ENCODE data around the gene IQGAP2.
"Not testable (repeated sequence)": the region's sequence is repeated elsewhere in the genome, so short reads cannot be mapped to it uniquely, and the experiment has no call there.

IQGAP2 gene

DNA sequence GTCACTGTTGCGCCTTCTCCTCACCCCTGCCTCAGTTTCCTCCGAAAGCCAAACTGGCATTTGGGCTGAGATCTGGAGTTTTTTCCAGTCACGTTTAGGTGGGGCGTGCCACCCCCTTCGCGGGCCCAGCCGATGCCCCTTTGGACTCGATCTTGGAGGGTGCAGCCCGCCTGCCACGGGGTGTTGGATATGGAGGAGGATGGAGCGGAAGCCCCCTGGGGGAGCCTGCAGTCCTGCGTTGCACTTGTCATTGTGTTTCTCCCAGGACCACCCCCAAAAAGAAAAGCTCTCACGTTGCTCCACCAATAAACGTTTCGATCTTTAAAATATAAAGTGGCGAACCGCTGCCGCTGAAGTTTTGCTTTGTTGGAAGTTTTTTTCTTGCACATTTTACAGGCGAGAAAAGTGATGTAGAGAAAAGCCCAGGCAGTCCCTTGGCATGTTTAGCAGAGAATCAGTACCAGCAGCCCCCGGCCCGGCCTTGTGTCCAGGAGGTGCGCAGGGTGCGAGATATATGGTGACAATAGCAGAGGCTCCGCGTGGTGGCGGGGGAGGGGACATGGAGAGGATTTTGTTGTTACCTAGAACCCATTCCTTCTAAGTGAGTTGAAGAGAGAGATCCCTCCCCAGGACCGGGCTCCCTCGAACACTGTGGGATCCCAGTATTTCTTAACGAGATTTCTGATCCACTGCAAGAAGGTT lies 313.5 kb downstream of the IQGAP2 start:
- no peak for DNase-seq (ENCODE audit: low spot score)

DNA sequence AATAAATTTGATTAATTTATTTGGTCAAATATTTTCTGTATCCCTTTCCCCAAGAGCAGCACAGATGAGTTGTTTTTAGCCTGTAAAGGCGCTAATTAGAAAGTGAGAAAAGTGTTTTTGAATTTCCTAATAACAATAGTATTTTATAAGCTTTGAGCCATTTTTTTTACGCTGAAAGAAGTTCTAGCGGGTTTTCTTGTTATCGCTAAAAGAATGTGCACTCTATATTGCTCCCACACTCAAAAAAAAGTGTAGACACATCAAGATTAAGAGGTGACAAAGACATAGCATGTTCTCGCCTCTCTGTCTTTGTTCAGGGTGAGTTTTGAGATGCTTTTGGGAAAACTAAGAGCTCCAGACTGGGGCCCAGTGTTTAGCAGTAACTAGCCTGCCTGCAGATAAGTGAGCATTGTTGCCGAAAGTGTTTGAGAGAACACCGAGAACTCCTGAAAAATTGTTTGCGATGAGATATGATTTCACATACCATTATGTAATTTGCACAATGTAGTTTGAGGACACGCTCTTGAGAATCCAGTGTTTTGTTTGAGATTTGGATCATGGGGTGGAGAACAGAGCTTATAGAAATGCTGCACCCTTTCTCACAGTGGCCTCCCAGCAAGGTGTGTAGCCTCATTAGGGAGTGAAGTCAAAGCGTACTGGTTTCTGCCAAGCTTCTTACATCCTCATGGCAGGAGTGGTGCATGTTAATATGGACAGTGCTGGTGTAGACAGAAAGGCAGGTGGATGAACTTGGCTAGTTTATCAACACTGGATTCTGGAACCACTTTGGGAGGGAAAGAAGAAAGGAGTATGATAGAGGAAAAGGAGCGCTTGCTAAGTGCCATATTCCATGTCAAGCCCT lies 314.4 kb downstream of the IQGAP2 start:
- no peak for DNase-seq (ENCODE audit: low spot score)

- DNase-seq (ENCODE audit: low spot score) = no peak
Measured at GRCh38 chr5:76718381-76718832, 315.3 kb downstream of the IQGAP2 start.

DNA sequence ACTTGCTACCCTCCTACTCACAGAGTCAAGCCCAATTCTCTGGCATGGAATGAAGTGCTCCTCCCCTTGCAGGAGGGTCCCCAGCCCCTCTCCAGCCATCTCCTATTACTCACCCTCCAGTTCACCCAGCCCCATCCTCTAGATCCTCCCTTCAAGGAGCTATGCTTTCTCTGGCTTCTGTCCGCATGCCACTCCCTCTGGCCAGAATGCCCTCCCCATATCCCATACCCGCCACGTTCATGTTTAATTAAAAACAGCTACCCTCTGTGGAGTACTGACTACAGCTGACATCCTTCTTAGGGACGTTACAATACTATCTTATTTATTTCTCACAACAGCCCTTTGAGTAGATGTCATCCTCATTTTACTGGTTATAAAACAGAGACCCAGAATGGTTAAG lies 315.8 kb downstream of the IQGAP2 start:
- DNase-seq (ENCODE audit: low spot score) = no peak

GRCh38 chr5:76720988-76721569 lies 318.0 kb downstream of the IQGAP2 start:
- no peak for DNase-seq (ENCODE audit: low spot score)

GRCh38 chr5:76723266-76723665 lies 320.2 kb downstream of the IQGAP2 start:
- DNase-seq (ENCODE audit: low spot score) = no peak

GRCh38 chr5:76723906-76724305 lies 320.8 kb downstream of the IQGAP2 start:
- no peak for DNase-seq (ENCODE audit: low spot score)

- no peak for DNase-seq (ENCODE audit: low spot score)
Measured at GRCh38 chr5:76724871-76725270, 321.8 kb downstream of the IQGAP2 start.

DNA sequence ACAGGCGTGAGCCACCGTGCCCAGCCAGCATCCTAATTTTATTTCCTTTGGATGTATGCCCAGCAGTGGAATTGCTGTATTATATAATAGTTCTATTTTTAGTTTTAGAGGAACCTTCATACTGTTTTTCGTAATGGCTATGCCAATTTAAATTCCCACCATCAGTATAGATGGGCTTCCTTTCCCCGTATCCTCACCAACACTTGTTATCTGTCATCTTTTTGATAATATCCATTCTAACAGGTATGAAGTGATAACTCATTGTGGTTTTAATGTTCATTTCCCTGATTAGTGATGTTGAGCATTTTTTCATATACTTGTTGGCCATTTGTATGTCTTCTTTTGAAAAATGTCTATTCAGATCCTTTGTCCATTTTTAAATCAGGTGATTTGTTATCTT lies 325.9 kb downstream of the IQGAP2 start:
- no peak for DNase-seq (ENCODE audit: low spot score)

DNA sequence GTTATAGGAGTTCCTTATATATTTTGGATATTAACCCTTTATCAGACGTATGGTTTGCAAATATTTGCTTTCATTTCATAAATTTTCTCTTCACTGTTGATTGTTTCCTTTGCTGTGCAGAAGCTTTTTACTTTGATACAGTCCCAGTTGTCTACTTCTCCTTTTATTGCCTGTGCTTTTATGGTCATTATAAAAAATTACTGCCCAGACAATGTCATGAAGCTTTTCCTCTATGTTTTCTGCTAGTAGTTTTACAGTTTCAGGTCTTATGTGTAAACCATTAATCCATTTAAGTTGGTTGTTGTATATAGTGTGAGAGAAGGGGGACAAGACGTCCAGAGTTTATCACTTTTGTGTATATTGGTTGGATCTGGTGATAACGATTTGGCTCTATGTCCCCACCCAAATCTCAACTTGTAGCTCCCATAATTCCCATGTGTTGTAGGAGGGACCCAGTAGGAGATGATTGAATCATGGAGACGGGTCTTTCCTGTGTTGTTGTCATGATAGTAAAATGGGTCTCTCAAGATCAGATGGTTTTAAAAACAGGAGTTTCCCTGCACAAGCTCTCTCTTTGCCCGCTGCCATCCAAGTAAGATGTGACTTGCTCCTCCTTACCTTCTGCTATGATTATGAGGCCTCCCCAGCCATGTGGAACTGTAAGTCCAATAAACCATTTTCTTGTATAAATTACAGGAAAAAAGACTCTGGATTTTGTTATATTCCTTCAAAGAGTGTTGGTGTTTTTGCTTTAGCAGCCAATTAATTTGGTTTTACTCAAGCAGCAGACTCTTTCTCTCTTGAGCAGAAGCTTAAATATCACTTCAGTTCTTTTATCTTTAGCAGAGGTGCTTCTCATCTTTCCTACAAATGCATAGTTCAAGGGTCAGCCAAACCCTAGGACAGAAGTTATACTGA lies 326.5 kb downstream of the IQGAP2 start:
- DNase-seq (ENCODE audit: low spot score) = no peak

- no peak for DNase-seq (ENCODE audit: low spot score)
Measured at GRCh38 chr5:76732405-76733048, 329.4 kb downstream of the IQGAP2 start.

- no peak for DNase-seq (ENCODE audit: low spot score)
Measured at GRCh38 chr5:76733049-76733417, 329.9 kb downstream of the IQGAP2 start.

GRCh38 chr5:76735762-76736545 lies 332.9 kb downstream of the IQGAP2 start:
- no peak for DNase-seq (ENCODE audit: low spot score)

DNA sequence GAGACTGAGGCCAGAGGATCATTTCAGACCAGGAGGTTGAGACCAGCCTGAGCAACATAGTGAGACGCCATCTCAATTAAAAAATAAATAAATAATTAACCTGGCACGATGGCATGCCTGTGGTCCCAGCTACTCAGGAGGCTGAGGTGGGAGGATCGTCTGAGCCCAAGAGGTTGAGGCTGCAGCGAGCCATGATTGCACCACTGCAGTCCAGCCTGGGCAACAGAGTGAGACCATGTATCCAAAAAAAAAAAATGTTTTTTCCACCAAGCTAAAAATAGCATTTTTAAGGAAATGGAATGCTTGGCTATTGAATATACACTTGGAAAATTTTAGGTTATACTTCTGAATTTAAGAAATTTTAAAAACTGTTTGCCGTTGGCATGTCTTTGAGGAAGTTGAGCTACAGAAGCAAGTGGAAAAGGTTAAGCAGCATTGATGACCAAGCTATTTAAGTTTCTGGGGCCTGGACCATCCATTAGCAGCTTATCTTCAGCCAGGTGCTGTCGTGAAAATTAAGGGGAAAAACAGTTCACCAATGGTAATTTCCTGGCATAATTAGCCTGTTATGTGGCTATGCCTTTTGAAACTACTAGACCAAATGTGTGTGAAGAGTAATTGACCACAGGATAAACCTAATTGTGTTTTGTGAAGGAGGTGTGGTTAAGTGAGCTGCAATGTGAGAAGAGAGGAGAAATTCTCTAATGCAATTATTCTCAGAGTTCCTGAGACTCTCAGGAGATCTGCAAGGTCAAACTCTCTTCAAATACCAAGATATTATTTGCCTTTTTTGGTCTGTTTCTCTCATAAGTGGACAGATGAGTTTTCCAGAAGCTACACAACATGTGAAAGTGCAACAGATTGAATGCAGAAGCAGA lies 333.8 kb downstream of the IQGAP2 start:
- DNase-seq (ENCODE audit: low spot score) = no peak

- DNase-seq (ENCODE audit: low spot score) = no peak
Measured at GRCh38 chr5:76737846-76738245, 334.8 kb downstream of the IQGAP2 start.

DNA sequence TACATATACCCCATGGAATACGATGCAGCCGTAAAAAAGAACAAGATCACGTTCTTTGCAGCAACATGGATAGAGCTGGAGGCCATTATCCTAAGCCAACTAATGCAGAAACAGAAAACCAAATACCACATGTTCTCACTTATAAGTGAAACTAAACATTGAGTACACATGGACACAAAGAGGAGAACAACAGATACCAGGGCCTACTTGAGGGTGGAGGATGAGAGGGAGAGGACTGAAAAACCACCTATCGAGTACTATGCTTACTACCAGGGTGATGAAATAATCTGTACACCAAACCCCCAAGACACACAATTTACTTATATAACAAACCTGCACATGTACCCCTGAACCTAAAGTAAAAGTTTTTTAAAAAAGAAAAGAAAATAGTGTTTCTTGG lies 338.4 kb downstream of the IQGAP2 start:
- not testable (repeated sequence) for DNase-seq (ENCODE audit: low spot score)

GRCh38 chr5:76742583-76742982 lies 339.5 kb downstream of the IQGAP2 start:
- no peak for DNase-seq (ENCODE audit: low spot score)

GRCh38 chr5:76744632-76745031 lies 341.5 kb downstream of the IQGAP2 start:
- DNase-seq (ENCODE audit: low spot score) = no peak

DNA sequence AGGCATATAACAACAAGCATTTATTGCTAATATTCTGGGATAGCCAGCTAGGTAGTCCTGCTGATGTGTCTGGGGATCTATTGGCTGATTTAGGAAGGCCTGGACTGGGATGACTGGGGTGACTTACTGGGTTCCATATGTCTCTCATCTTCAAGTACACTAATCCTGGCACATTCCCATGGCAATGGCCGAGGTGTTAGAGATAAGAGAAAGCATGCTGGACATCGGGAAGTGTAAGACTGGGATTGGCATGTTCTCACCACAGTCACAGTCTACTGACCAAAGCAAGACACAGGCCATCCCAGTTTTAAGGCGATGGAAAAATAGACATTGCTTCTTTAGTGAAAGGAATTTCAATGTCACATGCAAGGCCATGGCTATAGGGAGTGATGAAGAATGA lies 342.6 kb downstream of the IQGAP2 start:
- no peak for DNase-seq (ENCODE audit: low spot score)

DNA sequence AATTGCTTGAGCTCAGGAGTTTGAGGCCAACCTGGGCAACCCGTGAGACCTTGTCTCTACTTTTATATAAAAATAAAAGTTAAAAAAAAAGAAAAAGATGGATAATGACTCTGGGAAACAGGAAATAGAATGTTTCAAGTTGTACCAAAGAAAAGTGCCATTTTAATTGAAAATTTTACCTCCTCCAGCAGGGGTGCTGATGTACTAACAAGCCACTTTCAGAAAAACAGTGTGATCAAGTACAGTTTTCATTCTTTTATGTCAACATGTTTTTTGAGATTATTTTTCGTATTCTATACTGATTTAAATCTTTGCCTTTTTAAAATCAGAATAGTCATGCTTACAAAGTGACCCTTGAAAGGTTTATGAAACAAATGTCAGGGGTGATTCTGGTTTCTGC lies 343.6 kb downstream of the IQGAP2 start:
- no peak for DNase-seq (ENCODE audit: low spot score)

Data from Ammon's horn (tissue), 1 donor.